IPS-20b (cell line): ENCODE results near the gene TTLL6.
"Not testable (repeated sequence)": the region's sequence is repeated elsewhere in the genome, so short reads cannot be mapped to it uniquely, and the experiment has no call there.

Source experiments
- H3K27ac ChIP-seq: one replicate; pipeline ENCODE4 v1.5.1; 2013; ENCODE audit warnings: low read length
- H3K27me3 ChIP-seq: 2 replicates; pipeline ENCODE4 v1.6.1; 2013; ENCODE audit warnings: mild to moderate bottlenecking, low read length, inconsistent platforms; ENCODE audit not compliant: insufficient read depth
- H3K36me3 ChIP-seq: 2 replicates; pipeline ENCODE4 v1.6.1; 2013; ENCODE audit warnings: low read depth, mild to moderate bottlenecking, inconsistent platforms, low read length, moderate library complexity; ENCODE audit not compliant: insufficient read depth
- H3K4me1 ChIP-seq: 2 replicates; pipeline ENCODE4 v1.6.1; 2013; ENCODE audit warnings: mild to moderate bottlenecking, control low read depth, inconsistent platforms, low read length, moderate library complexity; ENCODE audit not compliant: insufficient read depth
- H3K4me3 ChIP-seq: 2 replicates; pipeline ENCODE4 v1.5.1; 2013; ENCODE audit warnings: mild to moderate bottlenecking, low read length, inconsistent platforms
- H3K9ac ChIP-seq: 2 replicates; pipeline ENCODE4 v1.6.1; 2013; ENCODE audit warnings: low read depth, mild to moderate bottlenecking, inconsistent platforms, low read length, moderate library complexity
- H3K9me3 ChIP-seq: 2 replicates; pipeline ENCODE4 v1.6.1; 2013; ENCODE audit warnings: mild to moderate bottlenecking, low read depth, low read length, inconsistent platforms; ENCODE audit not compliant: insufficient read depth

TTLL6 gene

GRCh38 chr17:48816774-48817590 is at the start of gene TTLL6:
TTLL6 (minus strand) TSS chr17:48817229; CDS start chr17:48817072, 157 bp downstream.
- Histone ChIP-seq H3K27me3 (peaks cover 22% of the 10 kb centered on the region), H3K9me3 (no peaks in the 10 kb centered on the region), H3K9ac (peak within 1 kb of the TSS; percentile 83; the same call in 1 of the 2 replicates), H3K27ac (peak within 1 kb of the TSS; percentile 57), H3K4me1 (peaks cover 16% of the 10 kb centered on the region; the same call in 1 of the 2 replicates), H3K4me3 (peak within 1 kb of the TSS; percentile 96), H3K36me3 (no peaks in the 10 kb centered on the region)

DNA sequence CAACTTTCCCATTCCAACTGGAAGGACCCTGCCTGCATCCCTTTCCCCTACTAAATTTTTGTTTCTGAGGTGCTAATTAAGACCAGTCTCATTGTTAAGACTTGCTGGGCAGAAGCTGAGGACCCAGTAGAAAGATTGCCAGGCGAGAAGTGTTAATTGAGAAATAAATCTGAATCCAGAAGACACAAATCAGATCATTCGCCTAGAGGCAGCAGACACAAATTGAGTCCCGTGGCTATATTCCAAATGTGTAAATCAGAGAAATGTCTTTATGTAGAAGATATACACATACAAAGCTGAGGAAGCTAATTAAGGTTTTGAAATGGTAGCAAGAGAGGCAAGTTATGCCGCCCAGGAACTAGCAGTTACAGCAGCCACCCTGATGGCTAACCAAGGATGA is 43.4 kb upstream of the TTLL6 start:
- H3K9me3 ChIP-seq = no peaks in the 10 kb centered on the region

DNA sequence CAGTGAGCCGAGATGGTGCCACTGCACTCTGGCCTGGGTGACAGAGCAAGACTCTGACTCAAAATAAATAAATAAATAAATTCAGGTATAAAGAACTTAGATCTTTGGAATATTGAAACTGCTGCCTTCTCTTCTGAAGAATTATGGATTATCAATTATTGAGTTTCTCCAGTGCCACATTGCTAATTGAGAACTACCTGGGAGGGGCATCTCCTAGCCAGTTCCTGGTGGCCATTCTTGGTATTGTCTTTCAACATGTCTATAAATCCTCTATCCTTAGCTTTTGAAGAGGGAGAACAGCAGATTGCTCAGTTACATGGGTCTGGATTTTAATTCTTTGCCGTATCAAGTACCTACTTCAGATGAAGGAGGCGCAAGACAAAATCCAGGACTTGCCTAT is 43.0 kb upstream of the TTLL6 start:
- no peak overlapping the region for H3K9ac ChIP-seq
- H3K4me3 ChIP-seq = no peak overlapping the region
- H3K27me3 ChIP-seq = no peaks in the 10 kb centered on the region
- H3K4me1 ChIP-seq = no peaks in the 10 kb centered on the region
- H3K9me3 ChIP-seq = no peaks in the 10 kb centered on the region
- peaks cover 6% of the 10 kb centered on the region; the same call in 1 of the 2 replicates for H3K36me3 ChIP-seq
- no peak overlapping the region for H3K27ac ChIP-seq

More for the DNA sequence above, 43.4 kb upstream of the TTLL6 start:
- no peak overlapping the region for H3K27ac ChIP-seq
- no peaks in the 10 kb centered on the region for H3K4me1 ChIP-seq
- H3K27me3 ChIP-seq = no peaks in the 10 kb centered on the region
- peaks cover 6% of the 10 kb centered on the region; the same call in 1 of the 2 replicates for H3K36me3 ChIP-seq
- H3K9ac ChIP-seq = no peak overlapping the region
- no peak overlapping the region for H3K4me3 ChIP-seq

DNA sequence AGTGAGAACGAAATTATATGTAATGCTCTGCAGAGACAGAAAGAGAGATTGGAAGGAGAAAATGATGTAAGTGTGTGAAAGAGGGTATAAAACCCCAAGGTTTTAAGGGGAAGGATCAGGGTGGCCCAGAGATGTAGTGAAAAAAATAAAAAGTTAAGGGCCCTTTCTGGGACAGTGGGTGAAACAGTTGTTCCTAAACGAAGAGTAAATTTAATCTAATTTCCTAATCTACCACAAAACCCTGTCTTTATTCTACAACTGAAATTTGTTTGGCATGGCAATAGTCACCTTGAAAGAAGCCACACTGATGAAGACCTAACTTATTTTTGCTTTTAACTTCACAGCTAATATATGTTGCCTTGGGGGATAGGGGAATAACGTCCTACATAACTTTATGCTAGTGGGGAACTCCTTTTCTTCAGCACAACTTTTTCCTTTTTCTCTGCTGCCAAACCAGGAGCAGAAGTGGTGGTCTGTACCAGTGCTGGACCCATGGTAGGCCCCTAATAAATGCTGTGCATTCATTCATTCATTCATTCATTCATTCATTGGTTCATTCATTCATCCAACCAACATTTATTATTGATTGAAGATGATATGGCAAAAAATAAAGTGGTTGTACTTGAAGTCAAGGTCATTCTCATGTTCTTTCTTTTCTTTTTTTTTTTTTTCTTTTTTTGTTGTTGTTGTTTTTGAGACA is 39.2 kb upstream of the TTLL6 start:
- Histone ChIP-seq H3K4me1 (no peaks in the 10 kb centered on the region), H3K9me3 (no peaks in the 10 kb centered on the region), H3K27ac (no peak overlapping the region), H3K36me3 (peaks cover 11% of the 10 kb centered on the region; the same call in 1 of the 2 replicates), H3K27me3 (no peaks in the 10 kb centered on the region), H3K4me3 (no peak overlapping the region), H3K9ac (no peak overlapping the region)

DNA sequence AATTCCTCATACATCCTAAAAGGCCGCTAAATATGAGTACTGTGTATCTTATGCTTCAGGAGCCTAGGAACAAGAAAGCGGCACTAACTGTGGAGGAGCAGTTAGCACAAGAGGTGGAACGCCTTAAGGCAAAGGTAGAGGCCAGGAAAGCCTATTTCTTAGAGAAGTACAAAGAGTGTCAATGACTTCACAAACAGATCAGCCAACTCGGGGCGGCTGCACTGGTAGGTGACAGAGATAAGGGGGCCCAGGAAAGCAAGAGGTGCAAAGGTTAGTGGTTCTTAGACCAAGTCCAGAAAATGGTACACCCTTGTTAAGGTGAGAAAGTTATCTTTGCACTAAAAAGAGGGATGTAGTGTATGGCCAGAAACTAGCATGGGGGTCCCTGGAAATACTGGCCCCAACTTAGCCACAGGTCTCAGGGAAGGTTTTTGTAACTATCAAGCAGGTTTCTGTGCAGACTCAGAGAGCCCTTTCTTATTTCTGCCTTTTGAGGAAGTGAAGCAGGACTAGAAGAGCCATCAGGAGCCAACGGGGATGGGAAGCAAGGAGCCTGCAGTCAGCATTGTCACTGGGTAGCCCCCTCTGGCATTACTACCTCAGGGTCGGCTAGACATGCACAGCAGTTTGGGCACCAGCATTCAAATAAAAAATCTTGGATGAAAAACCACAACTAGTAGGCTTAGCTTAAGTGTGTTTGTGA is 37.9 kb upstream of the TTLL6 start:
- Histone ChIP-seq H3K27ac (no peak overlapping the region), H3K9me3 (no peaks in the 10 kb centered on the region), H3K4me3 (no peak overlapping the region), H3K27me3 (no peaks in the 10 kb centered on the region), H3K4me1 (no peaks in the 10 kb centered on the region), H3K9ac (no peak overlapping the region), H3K36me3 (peaks cover 14% of the 10 kb centered on the region; the same call in 1 of the 2 replicates)

DNA sequence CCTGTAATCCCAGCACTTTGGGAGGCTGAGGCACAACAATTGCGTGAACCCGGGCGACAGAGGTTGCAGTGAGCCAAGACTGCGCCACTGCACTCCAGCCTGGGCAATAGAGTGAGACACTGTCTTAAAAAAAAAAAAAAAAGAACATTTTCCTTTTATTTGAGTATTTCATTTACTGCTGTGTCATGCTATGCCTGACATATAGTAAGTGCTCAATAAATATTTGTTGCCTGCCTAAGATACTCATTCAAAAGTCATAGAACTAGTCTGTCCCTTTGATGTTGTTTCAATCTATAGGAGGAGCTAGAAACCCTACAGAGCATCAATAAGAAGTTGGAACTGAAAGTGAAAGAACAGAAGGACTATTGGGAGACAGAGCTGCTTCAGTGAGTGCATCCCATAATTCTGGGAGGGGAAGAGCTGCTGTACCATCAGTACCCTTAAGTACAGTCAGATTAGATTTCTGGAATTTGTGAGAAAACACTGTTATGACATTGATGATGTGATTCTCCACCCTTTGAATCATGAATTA is 33.8 kb upstream of the TTLL6 start:
- Histone ChIP-seq H3K4me3 (no peak overlapping the region), H3K27me3 (no peaks in the 10 kb centered on the region), H3K4me1 (no peaks in the 10 kb centered on the region), H3K27ac (no peak overlapping the region), H3K36me3 (peaks cover 20% of the 10 kb centered on the region; the same call in 1 of the 2 replicates), H3K9ac (no peak overlapping the region), H3K9me3 (no peaks in the 10 kb centered on the region)

- Histone ChIP-seq H3K9me3 (no peaks in the 10 kb centered on the region), H3K9ac (no peak overlapping the region), H3K27ac (no peak overlapping the region), H3K4me3 (no peak overlapping the region), H3K4me1 (no peaks in the 10 kb centered on the region), H3K36me3 (peaks cover 7% of the 10 kb centered on the region; the same call in 1 of the 2 replicates), H3K27me3 (no peaks in the 10 kb centered on the region)
Observed at GRCh38 chr17:48843187-48843900, 26.3 kb upstream of the TTLL6 start.

GRCh38 chr17:48842746-48843145 is 25.7 kb upstream of the TTLL6 start:
- Histone ChIP-seq H3K36me3 (peaks cover 4% of the 10 kb centered on the region; the same call in 1 of the 2 replicates), H3K27ac (no peak overlapping the region), H3K9ac (no peak overlapping the region), H3K9me3 (no peaks in the 10 kb centered on the region), H3K27me3 (no peaks in the 10 kb centered on the region), H3K4me1 (no peaks in the 10 kb centered on the region), H3K4me3 (no peak overlapping the region)

DNA sequence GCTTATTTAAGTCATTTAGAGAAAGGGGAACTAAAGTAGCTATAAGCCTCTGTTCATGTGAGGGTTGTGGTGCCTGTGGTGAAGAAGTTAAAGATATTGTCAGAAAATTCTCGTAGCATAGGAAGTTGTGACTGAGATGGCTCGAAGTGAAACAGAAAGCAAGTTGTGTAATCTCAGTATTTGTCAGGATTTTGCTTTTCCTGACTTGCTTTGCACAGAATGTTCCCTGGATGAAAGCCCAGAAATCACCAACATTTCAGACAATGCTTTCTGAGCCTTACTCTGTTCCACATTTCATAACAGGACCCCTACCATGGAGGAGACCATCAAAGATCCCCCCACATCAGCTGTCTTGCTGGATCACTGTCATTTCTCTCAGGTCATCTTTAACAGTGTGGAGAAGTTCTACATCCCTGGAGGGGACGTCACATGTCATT is 24.4 kb upstream of the TTLL6 start:
- H3K9ac ChIP-seq = no peak overlapping the region
- H3K9me3 ChIP-seq = no peaks in the 10 kb centered on the region
- H3K4me3 ChIP-seq = no peak overlapping the region
- peaks cover 4% of the 10 kb centered on the region; the same call in 1 of the 2 replicates for H3K36me3 ChIP-seq
- no peaks in the 10 kb centered on the region for H3K27me3 ChIP-seq
- H3K4me1 ChIP-seq = no peaks in the 10 kb centered on the region
- H3K27ac ChIP-seq = no peak overlapping the region

DNA sequence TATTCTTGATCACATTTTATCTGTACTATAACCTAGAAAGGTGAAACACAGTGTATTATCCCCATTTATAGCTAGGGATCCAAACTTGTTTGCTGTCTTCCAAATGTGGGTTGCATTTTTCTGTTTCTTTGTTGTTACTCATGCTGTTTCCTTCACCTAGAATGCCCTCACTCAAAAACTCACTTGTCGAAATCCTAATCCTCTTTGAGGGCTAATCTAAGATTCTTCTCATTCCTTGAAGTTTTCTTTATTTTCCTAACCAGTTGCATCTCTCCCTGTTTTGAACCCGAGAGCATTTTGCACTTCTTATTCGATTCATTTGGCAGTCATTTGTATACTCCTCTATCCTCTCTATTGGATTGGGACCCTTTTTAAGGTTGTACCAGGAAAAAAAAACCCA is 23.4 kb upstream of the TTLL6 start:
- no peaks in the 10 kb centered on the region for H3K27me3 ChIP-seq
- H3K36me3 ChIP-seq = peaks cover 4% of the 10 kb centered on the region; the same call in 1 of the 2 replicates
- no peak overlapping the region for H3K4me3 ChIP-seq
- no peaks in the 10 kb centered on the region for H3K9me3 ChIP-seq
- H3K27ac ChIP-seq = no peak overlapping the region
- H3K4me1 ChIP-seq = no peaks in the 10 kb centered on the region
- H3K9ac ChIP-seq = no peak overlapping the region

GRCh38 chr17:48837458-48837857 is 20.4 kb upstream of the TTLL6 start:
- not testable (repeated sequence) for H3K4me3 ChIP-seq, H3K27ac ChIP-seq, H3K36me3 ChIP-seq, H3K27me3 ChIP-seq, H3K9me3 ChIP-seq, H3K4me1 ChIP-seq, H3K9ac ChIP-seq
